ENCODE measurements around the gene CLK2.

GRCh38 chr1:155318082-155318481 is 44.8 kb upstream of the CLK2 start:
- TF ChIP-seq CTCF (IDR thresholded peaks at IDR 0.05) (no peak), POLR2A (IDR thresholded peaks at IDR 0.05) (no peak), POLR2AphosphoS5 (IDR thresholded peaks at IDR 0.05) (no peak), EP300 (IDR thresholded peaks at IDR 0.05) (no peak)
